GM10266 (cell line): ENCODE results near the gene UBQLN4.

Experiments
- DNase-seq: peaks from one replicate; pipeline ENCODE4 v3.0.0; 2012; ENCODE audit errors: extremely low spot score
- TF ChIP-seq, protein P1 (sequence below): IDR thresholded peaks from 2 replicates; pipeline ENCODE4 v1.5.1; 2012; ENCODE audit warnings: mild to moderate bottlenecking, low read depth; ENCODE audit not compliant: control insufficient read depth, insufficient read depth; ENCODE audit errors: missing control alignments

Gene UBQLN4

GRCh38 chr1:156089704-156090103, 36.1 kb upstream of the UBQLN4 start:
- TF ChIP-seq, protein P1, sequence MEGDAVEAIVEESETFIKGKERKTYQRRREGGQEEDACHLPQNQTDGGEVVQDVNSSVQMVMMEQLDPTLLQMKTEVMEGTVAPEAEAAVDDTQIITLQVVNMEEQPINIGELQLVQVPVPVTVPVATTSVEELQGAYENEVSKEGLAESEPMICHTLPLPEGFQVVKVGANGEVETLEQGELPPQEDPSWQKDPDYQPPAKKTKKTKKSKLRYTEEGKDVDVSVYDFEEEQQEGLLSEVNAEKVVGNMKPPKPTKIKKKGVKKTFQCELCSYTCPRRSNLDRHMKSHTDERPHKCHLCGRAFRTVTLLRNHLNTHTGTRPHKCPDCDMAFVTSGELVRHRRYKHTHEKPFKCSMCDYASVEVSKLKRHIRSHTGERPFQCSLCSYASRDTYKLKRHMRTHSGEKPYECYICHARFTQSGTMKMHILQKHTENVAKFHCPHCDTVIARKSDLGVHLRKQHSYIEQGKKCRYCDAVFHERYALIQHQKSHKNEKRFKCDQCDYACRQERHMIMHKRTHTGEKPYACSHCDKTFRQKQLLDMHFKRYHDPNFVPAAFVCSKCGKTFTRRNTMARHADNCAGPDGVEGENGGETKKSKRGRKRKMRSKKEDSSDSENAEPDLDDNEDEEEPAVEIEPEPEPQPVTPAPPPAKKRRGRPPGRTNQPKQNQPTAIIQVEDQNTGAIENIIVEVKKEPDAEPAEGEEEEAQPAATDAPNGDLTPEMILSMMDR, result no peak
- no peak for DNase-seq

DNA sequence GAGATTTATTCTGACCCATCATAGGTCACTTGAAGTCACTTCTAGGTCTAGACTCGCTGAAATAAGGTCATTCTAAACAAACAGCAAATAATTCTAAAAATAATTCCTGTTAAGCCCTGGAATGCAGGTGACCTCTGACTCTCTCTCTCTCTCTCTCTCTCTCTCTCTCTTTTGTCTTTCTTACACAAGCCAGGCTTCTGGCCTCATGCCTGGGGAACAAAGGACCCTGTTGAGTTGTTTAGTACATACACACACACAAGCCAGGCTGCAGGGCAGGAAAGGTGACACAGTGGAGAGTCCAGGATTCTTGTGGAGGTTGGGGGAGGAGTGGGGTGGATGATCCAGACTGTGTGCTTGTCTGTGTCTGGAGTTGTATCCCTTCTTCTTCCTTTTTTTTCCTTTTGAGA, 32.7 kb upstream of the UBQLN4 start:
- no peak for DNase-seq
- TF ChIP-seq, protein P1, result no peak

DNA sequence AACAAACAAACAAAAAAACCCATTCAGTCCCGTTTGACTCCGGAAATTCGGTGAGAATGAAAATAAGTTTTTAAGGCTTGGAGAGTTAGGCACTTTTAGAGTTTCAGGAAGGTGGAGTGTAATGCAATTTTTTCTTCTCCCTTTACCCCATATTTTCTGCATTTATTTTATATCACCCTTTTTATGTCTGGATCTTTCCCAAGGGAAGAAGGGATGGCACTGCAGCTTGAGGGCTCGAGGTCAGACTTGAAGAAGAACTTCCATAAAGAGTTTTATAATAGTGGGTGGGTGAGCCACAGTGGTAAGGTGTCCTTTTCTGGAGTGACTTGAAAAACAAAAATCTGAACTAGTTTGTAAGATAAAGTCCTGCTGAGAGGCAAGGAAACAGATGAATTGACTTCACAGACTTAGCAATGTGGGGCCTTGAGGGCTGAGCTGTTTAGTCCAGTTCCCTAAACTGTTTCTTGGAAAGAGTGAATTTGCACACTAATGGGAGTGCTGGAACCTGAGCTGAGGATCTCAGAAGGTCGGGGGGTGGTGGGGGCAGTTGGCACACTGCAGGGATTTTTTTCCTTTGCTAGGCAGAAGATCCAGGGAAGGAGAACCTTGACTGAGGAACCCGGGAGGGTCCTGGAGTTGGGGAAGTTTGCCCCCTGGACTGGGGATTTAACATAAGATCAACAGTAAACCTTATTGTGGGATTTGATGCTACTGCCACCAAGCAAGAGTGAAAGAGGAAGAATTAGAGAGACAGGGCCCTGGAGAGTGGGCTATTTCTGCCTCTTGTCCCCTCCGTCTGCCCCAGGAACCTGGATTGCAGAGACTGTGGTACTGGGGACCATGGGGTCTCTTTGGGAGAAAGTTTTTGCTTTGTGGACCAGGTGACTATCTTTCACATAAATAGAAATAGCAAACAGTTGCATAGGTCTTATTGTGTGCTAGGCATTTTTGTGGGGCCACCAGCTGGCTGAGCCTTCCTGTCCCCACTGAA, 30.5 kb upstream of the UBQLN4 start:
- TF ChIP-seq, protein P1, result no peak
- DNase-seq, result no peak

GRCh38 chr1:156082309-156083091, 28.9 kb upstream of the UBQLN4 start, which contains the start of gene MEX3A:
Gene MEX3A (minus strand): TSS chr1:156082465. CDS start chr1:156081998, 467 bp downstream.
- TF ChIP-seq, protein P1, result no peak
- DNase-seq, result peak; percentile 88

GRCh38 chr1:156081917-156082308, 28.3 kb upstream of the UBQLN4 start:
- TF ChIP-seq, protein P1, result no peak
- no peak for DNase-seq

DNA sequence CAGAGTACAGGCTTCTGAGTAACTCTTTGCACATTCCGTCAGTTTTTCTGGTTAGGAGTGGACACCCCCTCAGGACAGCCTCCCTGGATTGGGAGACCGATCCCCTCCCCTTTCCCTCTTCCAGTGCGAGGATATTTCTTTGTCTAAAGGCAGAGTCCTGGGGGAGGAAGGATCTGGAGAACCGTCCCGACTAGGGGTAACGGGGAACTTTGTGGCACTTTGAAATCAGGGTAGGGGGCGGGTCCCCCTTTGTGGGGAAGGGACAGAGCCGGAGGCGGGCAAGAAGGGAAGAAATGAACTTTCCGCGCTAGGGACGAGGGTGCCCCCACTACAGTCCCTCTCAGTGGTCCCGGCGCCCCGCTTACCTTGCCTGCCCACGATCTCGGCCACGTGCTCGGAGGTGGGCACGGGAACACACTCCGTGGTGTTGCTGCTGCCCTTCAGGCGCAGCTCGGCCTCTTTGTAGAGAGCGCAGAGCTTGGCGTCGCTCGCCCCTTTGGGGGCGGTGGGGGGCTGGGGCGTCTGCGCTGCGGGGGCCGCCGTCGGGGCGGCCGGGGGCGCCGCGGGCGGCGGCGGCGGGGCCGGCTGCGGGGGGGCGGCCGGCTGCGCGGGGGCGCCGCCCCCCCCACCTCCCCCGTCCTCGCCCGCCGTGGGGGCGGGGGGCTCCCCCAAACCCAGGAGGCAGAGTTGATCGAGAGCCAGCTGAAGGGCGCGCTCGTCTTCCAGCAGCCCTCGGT, 27.8 kb upstream of the UBQLN4 start:
- peak; percentile 51 for DNase-seq
- TF ChIP-seq, protein P1, result no peak
